KMS-11 (cell line): ENCODE measurements around the gene NUP98.

Source experiments
- H2AFZ ChIP-seq: fragments of 200-600 bp; sonication (generic); 2 replicates; pipeline ENCODE4 v1.6.1; 2016; ENCODE audit warnings: antibody characterized with exemption, mixed run types, low read depth
- H3K27ac ChIP-seq: fragments of 200-600 bp; sonication (generic); 2 replicates; pipeline ENCODE4 v1.6.1; 2016; ENCODE audit warnings: mild to moderate bottlenecking, mixed run types
- H3K27me3 ChIP-seq: fragments of 200-600 bp; sonication (generic); 2 replicates; pipeline ENCODE4 v1.6.1; 2017; ENCODE audit warnings: mild to moderate bottlenecking, low read depth, mixed run types, moderate library complexity; ENCODE audit not compliant: insufficient read depth
- H3K36me3 ChIP-seq: fragments of 200-600 bp; sonication (generic); 2 replicates; pipeline ENCODE4 v1.6.1; 2017; ENCODE audit warnings: mild to moderate bottlenecking, mixed run types; ENCODE audit not compliant: insufficient read depth
- H3K4me1 ChIP-seq: fragments of 200-600 bp; sonication (generic); 2 replicates; pipeline ENCODE4 v1.6.1; 2016; ENCODE audit warnings: mild to moderate bottlenecking, low read depth, mixed run types; ENCODE audit not compliant: poor library complexity, severe bottlenecking
- H3K4me2 ChIP-seq: fragments of 200-600 bp; sonication (generic); 2 replicates; pipeline ENCODE4 v1.7.0; 2016; ENCODE audit warnings: mild to moderate bottlenecking, mixed run types
- H3K4me3 ChIP-seq: fragments of 200-600 bp; sonication (generic); IDR thresholded peaks from 2 replicates; pipeline ENCODE4 v1.6.1; 2017; ENCODE audit warnings: low read depth, low read length, mixed read lengths; ENCODE audit not compliant: insufficient read depth
- H3K79me2 ChIP-seq: fragments of 200-600 bp; sonication (generic); 2 replicates; pipeline ENCODE4 v1.6.1; 2016; ENCODE audit warnings: low read depth, mixed run types; ENCODE audit not compliant: insufficient read depth
- H3K9ac ChIP-seq: fragments of 200-600 bp; sonication (generic); 2 replicates; pipeline ENCODE4 v1.6.1; 2016; ENCODE audit warnings: mild to moderate bottlenecking, mixed run types
- H4K20me1 ChIP-seq: fragments of 200-600 bp; sonication (generic); 2 replicates; pipeline ENCODE4 v1.6.1; 2016; ENCODE audit warnings: mild to moderate bottlenecking, mixed run types; ENCODE audit not compliant: insufficient read depth
- CTCF ChIP-seq: fragments of 200-600 bp; sonication (generic); conservative IDR thresholded peaks from 2 replicates; pipeline ENCODE4 v1.6.1; 2017; ENCODE audit warnings: low read depth, mild to moderate bottlenecking, antibody characterized with exemption, low read length, moderate library complexity, mixed read lengths

NUP98 gene

GRCh38 chr11:3669742-3670183, 127.6 kb downstream of the NUP98 start:
- H3K9ac ChIP-seq: no peak overlapping the region
- H3K4me2 ChIP-seq: no peak overlapping the region
- no peak overlapping the region for H3K27ac ChIP-seq
- H3K4me1 ChIP-seq: no peaks in the 10 kb centered on the region
- TF ChIP-seq CTCF: no peak
- no peak overlapping the region for H3K4me3 ChIP-seq
- no peaks in the 10 kb centered on the region for H3K36me3 ChIP-seq
- H2AFZ ChIP-seq: no peak overlapping the region
- H3K27me3 ChIP-seq: no peaks in the 10 kb centered on the region
- H3K79me2 ChIP-seq: no peaks in the 10 kb centered on the region
- no peaks in the 10 kb centered on the region for H4K20me1 ChIP-seq

- no peak overlapping the region for H3K4me3 ChIP-seq
These were observed 128.2 kb downstream of the NUP98 start for GRCh38 chr11:3669128-3669527.

GRCh38 chr11:3667149-3668035, 130.0 kb downstream of the NUP98 start:
- TF ChIP-seq CTCF: no peak
- Histone ChIP-seq H4K20me1 (no peaks in the 10 kb centered on the region), H3K27ac (no peak overlapping the region), H3K4me3 (no peak overlapping the region), H3K9ac (no peak overlapping the region), H3K4me2 (no peak overlapping the region), H3K79me2 (no peaks in the 10 kb centered on the region), H3K27me3 (no peaks in the 10 kb centered on the region), H3K36me3 (no peaks in the 10 kb centered on the region), H3K4me1 (no peaks in the 10 kb centered on the region), H2AFZ (no peak overlapping the region)

More at GRCh38 chr11:3669128-3669527, 128.2 kb downstream of the NUP98 start:
- TF ChIP-seq CTCF: no peak
- H3K4me2 ChIP-seq: no peak overlapping the region
- H2AFZ ChIP-seq: no peak overlapping the region
- H3K27ac ChIP-seq: no peak overlapping the region
- H4K20me1 ChIP-seq: no peaks in the 10 kb centered on the region
- no peak overlapping the region for H3K9ac ChIP-seq
- no peaks in the 10 kb centered on the region for H3K27me3 ChIP-seq
- no peaks in the 10 kb centered on the region for H3K36me3 ChIP-seq
- no peaks in the 10 kb centered on the region for H3K79me2 ChIP-seq
- no peaks in the 10 kb centered on the region for H3K4me1 ChIP-seq

- no peak overlapping the region for H3K4me2 ChIP-seq
- no peak overlapping the region for H3K9ac ChIP-seq
These were observed 131.3 kb downstream of the NUP98 start for GRCh38 chr11:3666023-3666530.

More at GRCh38 chr11:3666023-3666530, 131.3 kb downstream of the NUP98 start:
- Histone ChIP-seq H3K4me3 (no peak overlapping the region), H3K79me2 (no peaks in the 10 kb centered on the region), H3K4me1 (no peaks in the 10 kb centered on the region), H3K27ac (no peak overlapping the region), H4K20me1 (no peaks in the 10 kb centered on the region), H2AFZ (no peak overlapping the region), H3K27me3 (no peaks in the 10 kb centered on the region), H3K36me3 (no peaks in the 10 kb centered on the region)
- no peak for TF ChIP-seq CTCF
